HG03460 (cell line): ENCODE measurements around the gene SQSTM1.

Source experiments
- ATAC-seq: cut with Tn5 transposase; IDR thresholded peaks from one replicate; pipeline ENCODE4 v1.9.1; 2021; ENCODE audit not compliant: unreplicated experiment

The SQSTM1 gene

DNA sequence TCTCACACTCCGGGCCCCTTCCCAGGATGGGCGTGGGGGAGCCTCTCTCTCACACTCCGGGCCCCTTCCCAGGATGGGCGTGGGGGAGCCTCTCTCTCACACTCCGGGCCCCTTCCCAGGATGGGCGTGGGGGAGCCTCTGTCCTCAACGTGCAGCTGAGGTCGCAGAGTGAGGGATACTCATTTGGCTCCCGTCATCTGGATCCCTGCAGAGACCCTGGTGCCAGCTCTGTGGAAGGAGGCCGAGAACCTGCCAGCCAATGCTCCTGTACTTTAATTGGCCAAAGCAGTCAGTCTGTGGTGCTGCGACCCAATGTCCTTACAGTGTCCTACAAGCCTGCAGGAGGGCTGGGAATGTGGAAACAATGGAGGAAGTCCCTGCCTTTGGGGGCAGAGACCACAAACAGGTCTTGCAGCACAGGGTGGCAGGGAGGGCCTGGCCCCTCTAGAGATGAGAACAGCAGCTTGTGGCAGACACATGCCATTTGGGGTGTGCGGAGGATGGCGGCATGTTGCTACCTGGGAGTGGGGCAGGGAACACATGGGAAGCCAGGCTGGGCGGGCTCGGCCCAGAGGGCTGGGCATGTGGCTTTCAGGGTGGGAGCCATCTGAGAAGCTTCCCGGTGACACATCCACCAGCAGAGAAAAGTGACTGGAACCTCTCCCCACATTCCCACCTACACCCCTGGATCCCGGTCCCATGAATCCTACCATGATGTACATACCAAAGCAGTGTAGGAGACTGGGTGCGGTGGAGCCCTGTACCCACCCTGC lies 51.5 kb downstream of the SQSTM1 start:
- ATAC-seq = no peak

DNA sequence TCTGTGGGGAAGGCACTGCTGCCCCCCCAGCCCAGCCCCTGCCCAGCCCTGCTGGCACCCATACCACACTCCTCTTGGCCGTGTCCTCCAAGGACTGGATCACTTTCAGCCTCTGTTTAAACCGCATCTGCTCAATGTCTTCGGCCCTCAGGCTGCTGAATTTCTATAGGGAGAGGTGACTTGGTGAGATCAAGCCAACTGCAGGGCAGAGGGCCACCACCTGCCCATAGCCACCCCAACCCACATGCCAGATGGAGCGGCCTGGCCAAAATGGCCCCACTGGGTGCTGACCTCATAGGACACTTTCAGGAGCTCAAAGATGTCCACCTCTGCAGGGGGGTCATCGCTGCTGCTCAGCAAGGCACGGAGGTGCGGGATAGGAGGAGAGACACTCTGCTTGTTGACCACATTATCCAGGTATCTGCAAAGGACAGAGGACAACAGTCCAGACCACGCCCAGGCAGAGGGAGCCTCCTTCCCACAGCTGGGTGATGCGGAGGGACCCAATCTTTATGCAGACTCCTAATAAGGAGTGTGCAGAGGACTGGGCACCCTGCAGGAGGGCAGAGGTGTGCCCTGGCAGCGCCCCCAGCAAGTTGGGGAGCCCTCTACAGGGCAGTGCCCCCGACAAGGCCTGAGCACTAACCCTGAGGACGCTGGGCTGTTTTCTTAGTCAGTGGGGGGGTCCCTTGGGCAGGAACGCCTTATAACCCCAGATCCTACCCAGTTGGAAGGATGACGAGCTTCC lies 52.3 kb downstream of the SQSTM1 start:
- ATAC-seq = no peak

DNA sequence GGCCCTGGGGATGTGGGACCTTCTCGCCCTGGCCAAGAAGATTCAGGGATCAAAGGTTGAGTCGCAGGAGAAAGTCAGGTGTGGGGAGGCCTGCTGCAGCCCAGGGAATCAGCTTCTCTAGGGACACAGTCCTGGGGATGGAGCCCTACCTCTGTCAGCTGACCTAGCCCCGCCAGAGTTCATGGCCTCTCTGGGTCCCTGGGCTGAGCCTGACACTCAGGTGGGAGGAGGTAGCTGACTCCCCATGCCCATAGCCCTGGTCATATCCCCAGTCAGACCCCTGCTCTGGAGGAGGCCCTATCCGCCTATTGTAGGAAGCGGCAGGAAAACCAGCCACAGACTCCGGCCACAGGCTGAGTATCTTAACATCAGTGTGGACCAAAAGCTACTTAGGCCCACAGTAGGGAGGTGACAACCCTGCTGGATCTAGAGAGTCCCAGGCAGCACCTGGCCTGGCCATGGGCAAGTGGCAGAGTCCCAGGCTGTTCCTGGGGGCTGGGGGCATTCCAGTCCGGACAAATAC lies 52.9 kb downstream of the SQSTM1 start:
- ATAC-seq = no peak

DNA sequence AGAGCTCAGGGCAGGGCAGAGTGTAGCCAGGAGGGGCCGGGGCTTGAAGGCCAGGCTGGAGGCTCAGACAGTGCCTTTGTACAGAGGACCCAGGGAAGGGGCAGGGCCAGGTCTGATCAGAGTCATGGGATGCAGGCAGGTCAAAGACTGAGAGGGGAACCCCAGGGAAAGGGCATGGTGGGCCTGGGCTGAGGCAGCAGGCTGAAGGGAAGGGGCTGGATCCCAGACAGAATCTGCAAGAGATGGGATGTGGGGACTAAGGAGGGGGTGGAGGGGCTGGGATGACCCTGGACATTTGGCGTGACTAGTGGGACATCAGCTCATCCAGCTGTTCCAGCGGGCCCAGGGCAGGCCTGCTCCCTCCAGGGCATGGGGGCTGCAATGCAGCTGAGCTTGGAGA lies 53.4 kb downstream of the SQSTM1 start:
- no peak for ATAC-seq

DNA sequence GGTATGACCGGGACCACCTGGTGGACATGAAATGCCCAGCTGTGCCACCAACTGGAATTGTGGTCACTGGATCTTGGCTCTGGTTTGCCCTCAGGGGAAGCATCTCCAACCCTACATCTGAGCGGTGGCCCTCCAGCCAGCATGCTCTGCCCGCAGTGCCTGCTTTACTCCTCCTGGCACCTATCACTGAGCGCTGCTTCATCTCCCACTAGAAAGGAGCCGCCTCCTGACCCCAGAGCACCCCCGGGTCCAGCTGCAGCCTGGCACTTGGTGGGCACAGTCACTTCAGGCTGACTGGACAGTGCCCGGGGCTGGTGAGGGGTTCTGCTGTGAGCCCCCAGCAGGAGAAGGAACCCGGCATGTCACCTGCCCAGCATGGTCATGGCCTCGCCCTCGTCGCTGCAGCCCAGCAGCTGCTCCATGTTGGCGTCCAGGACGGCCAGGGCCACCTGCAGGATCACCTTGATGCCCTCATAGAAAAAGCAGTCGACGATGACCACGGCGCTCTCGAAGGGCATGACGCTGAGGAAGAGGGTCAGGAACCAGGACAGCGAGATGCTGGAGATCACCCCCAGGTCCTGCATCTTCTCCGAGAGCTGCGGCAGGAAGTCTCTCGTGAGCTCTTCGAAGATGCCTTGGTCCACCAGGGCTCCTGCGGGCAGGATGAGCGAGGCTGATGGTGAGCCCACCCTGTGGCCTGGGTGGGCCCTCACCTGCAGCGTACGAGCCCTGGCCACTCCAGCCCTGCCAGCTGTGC lies 54.0 kb downstream of the SQSTM1 start:
- ATAC-seq = no peak

DNA sequence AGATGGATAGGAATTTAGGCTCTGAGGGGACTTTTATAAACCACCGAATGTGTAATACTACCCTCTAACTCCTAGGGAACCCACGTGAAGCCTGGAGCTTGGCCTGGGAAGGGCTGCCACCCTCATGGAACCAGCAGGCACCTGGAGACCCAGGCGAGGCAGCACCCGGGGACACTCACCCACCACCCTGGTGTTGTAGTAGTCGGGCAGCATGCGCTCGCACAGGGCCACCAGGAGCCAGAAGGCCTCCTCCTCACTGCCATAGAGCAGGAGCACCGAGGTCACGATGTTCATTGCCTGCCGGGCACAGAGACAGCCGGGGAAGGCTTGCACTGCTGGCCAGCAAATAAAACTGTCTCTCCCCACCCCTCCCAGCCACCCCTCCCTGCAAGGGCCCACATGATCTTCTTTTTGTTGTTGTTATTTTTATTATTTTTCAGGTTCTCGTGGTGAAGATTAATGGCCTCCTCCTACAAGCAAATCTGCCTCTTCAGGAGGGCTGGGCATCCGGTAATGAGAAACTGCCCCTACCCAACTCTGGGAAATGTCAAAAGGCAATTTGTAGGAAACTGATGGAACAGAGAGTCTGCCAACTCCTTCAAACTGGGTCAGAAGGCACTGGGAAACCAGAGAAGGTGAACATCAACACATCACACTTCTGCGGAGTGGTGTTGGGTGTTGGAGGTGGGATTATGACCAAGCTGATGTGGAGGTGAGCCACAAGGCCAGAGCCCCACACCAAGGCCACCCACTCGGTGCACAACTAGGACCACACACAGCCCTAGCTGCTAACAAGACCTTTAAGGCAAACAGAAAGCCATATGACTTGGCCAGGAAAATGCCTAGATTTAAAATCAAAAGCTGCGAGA lies 55.3 kb downstream of the SQSTM1 start:
- no peak for ATAC-seq

DNA sequence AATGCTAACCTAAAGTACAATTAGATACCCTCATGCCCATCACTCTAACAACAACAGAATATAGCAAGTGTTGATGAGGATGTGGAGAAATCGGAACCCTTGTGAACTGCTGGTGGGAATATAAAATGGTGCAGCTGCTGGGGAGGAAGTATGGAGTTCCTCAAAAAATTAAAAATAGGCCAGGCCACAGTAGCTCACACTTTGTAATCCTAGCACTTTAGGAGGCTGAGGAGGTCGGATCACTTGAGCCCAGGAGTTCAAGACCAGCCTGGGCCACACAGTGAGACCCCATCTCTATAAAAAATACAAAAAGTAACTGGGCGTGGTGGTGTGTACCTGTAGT lies 55.9 kb downstream of the SQSTM1 start:
- ATAC-seq = no peak

DNA sequence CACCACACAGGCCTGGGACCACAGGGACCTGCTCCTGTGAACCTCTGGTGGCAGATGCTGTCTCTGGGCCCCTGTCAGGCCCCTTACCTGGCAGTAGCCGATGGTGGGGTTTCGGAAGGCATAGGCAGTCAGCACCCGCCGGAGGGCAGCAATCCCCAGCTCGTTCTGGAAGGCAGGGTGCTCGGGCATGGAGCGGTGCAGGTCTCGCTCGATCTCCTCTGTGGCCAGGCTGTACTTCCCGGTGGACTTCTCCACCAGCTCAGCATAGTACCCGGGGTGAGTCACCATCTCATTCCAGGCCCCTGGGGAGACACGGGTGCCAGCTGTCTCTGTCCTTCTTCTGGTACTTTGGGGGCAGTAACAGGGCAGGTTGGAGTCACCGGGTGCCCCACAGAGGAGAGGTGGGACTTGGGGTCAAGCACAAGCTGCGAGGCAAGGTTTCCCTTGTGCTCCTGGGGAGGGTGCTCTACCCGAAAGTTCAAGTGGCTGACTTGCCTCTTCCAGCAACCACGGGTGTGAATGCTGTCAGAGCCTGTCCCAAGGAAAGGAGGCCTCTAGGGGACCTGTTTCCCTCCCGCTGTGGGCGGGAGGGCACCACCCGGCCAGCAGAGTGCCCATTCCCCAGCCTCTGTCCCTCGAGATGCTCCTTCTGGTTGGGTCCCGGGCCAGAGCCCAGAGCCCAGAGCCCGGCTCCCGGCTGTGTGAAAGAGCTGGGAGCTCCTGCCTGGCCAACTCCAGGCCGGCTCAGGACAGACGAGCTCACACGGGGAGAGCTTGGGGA lies 57.7 kb downstream of the SQSTM1 start:
- ATAC-seq = no peak

DNA sequence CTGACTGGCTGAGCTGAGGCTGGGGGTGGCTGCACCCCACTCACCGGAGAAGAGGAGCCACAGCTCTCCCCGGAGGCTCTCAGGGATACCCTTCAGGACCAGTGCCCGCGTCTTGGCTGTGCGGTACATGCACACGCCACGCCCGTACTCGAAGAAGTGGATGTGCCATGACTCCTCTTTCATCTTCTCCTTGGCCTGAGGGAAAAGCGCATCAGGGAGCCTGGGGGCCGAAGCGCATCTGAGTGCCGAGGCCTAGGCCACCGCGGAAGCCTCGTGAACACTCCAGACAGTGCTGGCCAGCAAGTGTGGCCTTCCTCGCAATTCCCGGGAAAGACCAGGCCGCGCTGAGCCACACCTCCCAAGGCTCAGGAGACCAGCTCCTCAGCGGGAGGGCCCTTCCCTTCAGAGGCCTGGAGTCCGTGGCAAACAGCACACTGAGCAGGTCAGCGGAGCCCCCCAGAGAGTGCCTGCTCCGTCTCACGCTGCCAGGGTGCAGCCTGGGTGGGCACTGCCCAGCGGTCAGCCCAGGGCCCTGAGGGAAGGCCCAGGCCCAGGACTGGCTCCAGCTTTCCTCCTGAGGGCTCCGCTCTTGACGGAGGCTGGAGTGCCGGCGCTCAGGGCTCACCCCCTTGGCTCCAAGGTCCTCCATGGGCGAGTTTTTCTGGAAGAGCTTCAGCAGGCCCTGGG lies 58.4 kb downstream of the SQSTM1 start:
- no peak for ATAC-seq

DNA sequence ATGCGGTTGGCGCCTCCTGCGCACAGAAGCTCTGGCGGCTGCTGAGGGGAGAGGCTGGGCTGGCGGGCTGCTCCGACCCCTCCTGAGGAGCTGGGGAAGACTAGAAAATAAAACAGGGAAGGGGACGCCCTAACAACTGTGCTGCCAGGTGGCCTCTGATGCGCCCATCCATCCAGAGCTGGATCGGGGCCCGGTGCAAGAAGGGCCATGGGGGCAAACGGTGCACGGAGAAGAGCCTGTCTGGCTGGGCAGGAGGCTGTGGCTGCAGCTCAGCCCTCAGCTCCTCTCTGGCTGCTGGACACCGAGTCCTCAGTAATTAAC lies 58.9 kb downstream of the SQSTM1 start:
- no peak for ATAC-seq

DNA sequence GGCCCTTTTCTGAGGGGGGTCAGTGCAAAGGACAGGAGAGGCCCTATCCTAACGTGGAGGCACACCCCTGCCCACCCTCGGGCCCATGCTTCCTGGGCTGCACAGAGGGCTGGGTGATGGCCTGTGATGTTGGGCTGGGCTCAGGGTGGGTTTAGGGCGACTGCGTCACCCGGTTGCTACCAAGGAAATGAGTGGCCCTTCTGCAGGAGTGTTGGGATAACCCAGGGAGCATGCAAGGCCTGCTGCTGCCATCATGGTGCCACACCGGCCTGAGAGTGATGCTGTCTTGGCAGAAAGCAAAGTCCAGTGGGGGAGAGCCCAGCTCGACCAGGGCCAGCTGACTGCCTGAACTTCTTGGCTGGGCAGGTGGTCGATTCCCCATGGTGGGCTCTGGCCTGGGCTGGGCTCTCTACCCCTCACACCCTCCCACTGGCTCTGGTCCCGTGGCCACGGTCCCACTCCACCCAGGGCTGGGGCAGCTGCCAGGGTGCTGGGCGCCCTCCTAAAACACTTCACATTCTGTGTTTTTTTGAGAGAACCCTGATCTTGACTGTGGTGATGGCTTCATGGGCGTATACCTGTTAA lies 59.5 kb downstream of the SQSTM1 start:
- no peak for ATAC-seq

DNA sequence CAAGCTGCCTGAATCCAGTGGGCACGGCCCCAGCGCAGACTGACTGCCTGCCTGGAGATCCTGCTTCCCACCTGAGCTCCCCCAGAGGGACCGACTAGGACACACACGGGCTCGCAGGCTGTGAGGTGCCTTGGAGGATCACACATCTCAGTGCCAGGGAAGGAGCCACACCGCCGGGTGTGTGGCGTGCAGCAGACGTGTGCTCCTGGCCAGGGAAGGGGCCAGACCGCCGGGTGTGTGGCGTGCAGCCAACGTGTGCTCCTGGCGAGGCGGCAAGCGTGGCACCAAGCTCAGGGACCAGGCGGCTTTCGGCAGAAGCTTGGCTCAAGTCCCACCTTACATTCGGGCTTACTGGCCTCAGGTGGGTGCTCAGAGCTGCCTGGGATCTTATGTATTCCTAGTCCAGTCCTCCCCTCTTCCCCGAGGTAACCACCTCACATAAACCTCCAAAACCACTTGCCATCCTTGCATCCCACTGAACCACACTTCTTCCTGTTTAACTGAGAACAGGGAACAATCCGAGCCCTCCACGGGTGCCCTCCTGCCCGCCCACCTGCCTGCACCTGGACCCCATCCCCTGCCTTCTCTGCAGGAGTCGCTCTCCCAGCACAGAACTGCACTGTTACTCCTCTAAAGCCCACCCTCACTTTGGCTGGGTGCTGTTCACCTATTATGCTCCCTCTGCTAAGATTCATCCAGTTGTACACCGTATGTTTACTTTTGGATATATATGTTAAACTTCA lies 60.3 kb downstream of the SQSTM1 start:
- no peak for ATAC-seq

DNA sequence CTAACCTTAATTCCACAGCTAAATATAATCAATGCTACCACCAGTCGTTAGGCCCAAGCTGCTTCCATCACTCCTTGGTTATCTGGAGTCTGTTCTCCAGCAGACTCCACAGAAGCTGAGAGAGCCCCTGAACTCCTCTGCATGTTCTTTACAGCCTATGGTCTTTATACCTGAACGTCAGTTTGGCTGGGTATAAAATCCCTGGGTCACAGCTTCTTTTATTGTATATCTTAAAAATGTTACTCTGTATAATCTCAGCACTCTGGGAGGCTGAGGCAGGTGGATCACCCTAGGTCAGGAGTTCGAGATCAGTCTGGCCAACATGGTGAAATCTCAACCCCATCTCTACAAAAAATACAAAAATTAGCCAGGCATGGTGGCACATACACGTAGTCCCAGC lies 61.6 kb downstream of the SQSTM1 start:
- no peak for ATAC-seq

DNA sequence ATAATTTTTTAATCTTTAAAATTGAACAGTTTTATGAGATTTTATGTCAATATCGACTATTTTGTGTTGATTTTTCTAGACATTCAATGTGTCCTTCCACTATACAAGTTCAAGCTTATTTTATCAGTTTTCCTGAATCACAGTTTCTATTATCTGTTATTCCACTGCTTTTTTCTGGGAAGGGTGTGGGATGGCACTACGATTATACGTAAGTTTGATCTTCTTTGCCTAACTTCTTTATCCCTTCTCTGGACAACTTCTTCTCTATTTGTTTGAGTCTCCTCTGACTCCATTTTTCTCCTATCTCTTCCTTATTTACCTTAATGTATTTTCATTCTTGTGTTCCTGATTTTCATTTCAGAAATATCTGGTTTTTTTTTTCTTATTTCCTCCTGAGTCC lies 62.5 kb downstream of the SQSTM1 start:
- no peak for ATAC-seq

DNA sequence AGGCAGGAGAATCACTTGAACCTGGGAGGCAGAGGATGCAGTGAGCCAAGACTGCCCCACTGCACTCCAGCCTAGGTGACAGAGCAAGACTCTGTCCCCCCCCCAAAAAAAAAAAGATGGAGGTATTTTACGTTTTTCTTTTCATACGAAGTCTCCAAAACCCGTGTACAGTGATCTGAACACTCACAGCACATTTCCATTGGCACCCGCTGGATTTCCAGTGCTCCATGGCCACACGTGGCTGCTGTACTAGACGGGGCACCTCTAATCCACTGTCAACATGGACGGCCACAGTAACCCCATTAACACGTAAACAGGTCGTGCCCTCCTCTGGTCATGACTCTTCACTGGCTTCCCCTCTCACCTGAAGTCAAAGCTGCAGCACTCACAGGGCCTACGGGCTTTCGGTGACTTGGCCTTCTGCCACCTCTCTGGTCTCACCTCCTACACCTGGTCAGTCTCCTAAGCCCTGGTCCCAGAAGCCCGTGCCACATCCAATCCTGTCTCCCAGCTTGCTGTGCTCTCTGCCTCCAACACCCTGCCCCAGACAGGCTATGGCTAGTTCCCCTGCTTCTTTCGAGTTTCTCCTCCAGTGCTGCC lies 64.9 kb downstream of the SQSTM1 start:
- no peak for ATAC-seq

DNA sequence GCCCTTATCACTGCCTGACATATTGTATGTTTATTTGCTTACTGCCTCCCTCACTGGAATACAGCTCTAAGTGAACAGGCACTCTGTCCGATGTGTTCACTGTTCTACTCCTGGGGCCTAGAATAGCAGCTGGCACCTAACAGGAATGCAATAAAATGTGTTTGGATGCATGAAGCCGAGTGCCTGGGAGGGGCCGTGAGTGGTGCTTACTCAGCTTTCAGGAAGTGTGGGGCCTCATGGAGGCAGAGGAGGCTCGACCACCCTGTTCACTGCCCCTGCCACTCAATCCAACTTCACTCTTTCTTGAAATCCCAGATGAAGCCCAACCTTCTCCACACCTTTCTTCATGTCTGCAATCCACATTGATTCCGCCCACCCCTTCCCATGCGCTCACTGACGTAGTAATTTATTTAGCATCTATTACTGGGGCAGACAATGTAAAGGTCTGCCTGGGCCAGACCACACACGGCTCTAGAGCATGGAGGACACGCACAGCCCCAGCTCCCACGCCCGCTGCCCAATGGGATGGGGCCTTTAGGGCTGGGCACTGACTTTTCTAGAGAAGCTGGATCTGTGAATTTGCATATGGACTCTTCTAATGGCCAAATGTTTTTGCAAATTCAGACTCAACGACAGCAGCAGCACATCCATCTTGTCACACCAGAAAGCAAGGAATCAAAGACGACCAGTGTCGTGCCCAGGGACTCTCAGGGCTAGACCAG lies 65.6 kb downstream of the SQSTM1 start:
- no peak for ATAC-seq

DNA sequence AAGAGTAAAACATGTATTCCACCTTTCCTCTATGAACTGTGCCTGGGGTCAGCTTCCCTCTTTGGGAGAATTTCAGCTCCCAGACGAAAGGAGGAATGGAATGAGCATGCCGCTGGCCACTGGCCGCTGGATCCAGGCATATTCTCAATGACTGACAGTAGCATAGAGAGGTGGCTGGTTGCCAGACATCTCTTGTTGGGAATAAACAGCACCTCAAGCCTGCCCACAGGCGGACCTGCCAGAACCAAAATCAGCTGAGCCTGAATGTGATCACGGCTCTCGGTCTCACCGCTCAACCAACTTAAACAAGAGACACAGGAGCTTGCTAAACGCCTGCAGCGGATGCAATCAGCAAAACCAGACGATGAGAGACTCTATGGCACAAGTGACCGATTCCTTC lies 66.4 kb downstream of the SQSTM1 start:
- ATAC-seq = no peak
